Placental pericyte (primary cell): Measurements from ENCODE around the gene CLEC3A. TPM values are rescaled to one million over a fixed set of nuclear protein-coding genes. Genes with fewer than 3 reads are reported as not detected.

Source experiments
- total RNA-seq: library from RNA; depleted of rRNA; stranded (reverse); fragments of >200 nt; gene quantifications from 2 replicates; pipeline ENCODE4 v1.2.3, GENCODE V29; 2012

Gene CLEC3A
- not detected in 2 replicates for total RNA-seq

GRCh38 chr16:78022347-78023060 is at the start of gene CLEC3A:
CLEC3A (plus strand) TSS chr16:78022548; CDS start chr16:78022627, 79 bp downstream.

Other genes starting within 250 kb of the CLEC3A start
- gene VAT1L, start 234.0 kb upstream of the CLEC3A start, total RNA-seq: 41.6 and 42.5 TPM in 2 replicates
- gene WWOX, start 77.1 kb downstream of the CLEC3A start, total RNA-seq: 7.0 and 25.8 TPM in 2 replicates